HepG2 (cell line): ENCODE data around the gene DCUN1D2. TPM values are rescaled to one million over a fixed set of nuclear protein-coding genes. Genes with fewer than 3 reads are reported as not detected.

Experiments
- ATAC-seq: fragments of 200-7000 bp; cut with Tn5 transposase; 3 replicates; pipeline ENCODE4 v1.9.1; 2020; ENCODE audit warnings: mild to moderate bottlenecking, moderate library complexity
- BruUV-seq: library from RNA; stranded (reverse); fragments of 400-500 nt; replicated peaks from 2 replicates; lab custom pipeline; 2021; lab: Mats Ljungman, UMichigan
- CTCF ChIA-PET: fragments of 300-600 bp; formaldehyde crosslinking; extraction: SDS; loops from one replicate; lab custom pipeline; 2021; ENCODE audit warnings: low total read pairs, inconsistent platforms, low intra/inter-chr PET ratio; lab: Yijun Ruan, JAX
- POLR2A ChIA-PET: fragments of 350-600 bp; sonication (Branson Sonifier 250); formaldehyde crosslinking; loops from one replicate; lab custom pipeline; 2020; ENCODE audit warnings: antibody characterized with exemption, inconsistent platforms; lab: Yijun Ruan, JAX
- DNase-seq: peaks from one replicate; pipeline ENCODE4 v3.0.0-alpha.2; 2015; ENCODE audit warnings: low spot score
- FAIRE-seq: peaks from 3 replicates; lab custom pipeline; 2011; peaks lifted over from hg19 to GRCh38; lab: Jason Lieb, UNC
- H2AFZ ChIP-seq: one replicate; pipeline ENCODE4 v1.6.1; 2011; ENCODE audit warnings: low read length, inconsistent platforms
- H3K27ac ChIP-seq: fragments of 300-600 bp; 3 replicates; pipeline ENCODE4 v1.8.0; 2011; ENCODE audit warnings: mixed run types, mild to moderate bottlenecking, mixed read lengths, low read length, inconsistent platforms; ENCODE audit not compliant: insufficient read depth; ENCODE audit errors: extremely low read length
- H3K27me3 ChIP-seq, 2 experiments: fragments of 200-600 bp in 1 of 2; 2 replicates in 1 of 2; 3 replicates in 1 of 2; pipeline versions ENCODE4 v1.6.0 to v1.8.0; 2011; ENCODE audit warnings: low read length in 2 of 2, mild to moderate bottlenecking in 2 of 2, moderate library complexity in 2 of 2, inconsistent platforms in 1 of 2; ENCODE audit not compliant: insufficient read depth in 2 of 2, control insufficient read depth in 1 of 2
- H3K36me3 ChIP-seq, 2 experiments: fragments of 200-600 bp in 1 of 2; replicated peaks in 1 of 2; 2 replicates in 1 of 2; 3 replicates in 1 of 2; pipeline versions ENCODE4 v1.5.1 to v1.8.0; 2011; ENCODE audit warnings: low read length in 2 of 2, inconsistent platforms in 1 of 2; ENCODE audit not compliant: insufficient read depth in 2 of 2, control insufficient read depth in 1 of 2
- H3K4me1 ChIP-seq: 2 replicates; pipeline ENCODE4 v1.5.1; 2012; ENCODE audit warnings: low read length, inconsistent platforms; ENCODE audit not compliant: insufficient read depth
- H3K4me2 ChIP-seq: 2 replicates; pipeline ENCODE4 v1.6.0; 2011; ENCODE audit warnings: low read depth, low read length, inconsistent platforms
- H3K4me3 ChIP-seq, 3 experiments: fragments of 200-600 bp in 1 of 3; sonication (generic), shearing (Covaris generic) in 1 of 3; replicated peaks in 1 of 3; 2 replicates each; pipeline ENCODE4 v1.5.1; 2011 to 2016; ENCODE audit warnings: low read length in 3 of 3, inconsistent platforms in 2 of 3, low read depth in 2 of 3, mild to moderate bottlenecking in 2 of 3, control low read depth in 1 of 3, mixed read lengths in 1 of 3; ENCODE audit not compliant: insufficient read depth in 1 of 3
- H3K79me2 ChIP-seq: one replicate; pipeline ENCODE4 v1.6.1; 2011; ENCODE audit warnings: low read length, inconsistent platforms; ENCODE audit not compliant: insufficient read depth
- H3K9ac ChIP-seq: 2 replicates; pipeline ENCODE4 v1.6.0; 2011; ENCODE audit warnings: mild to moderate bottlenecking, low read depth, low read length, inconsistent platforms; ENCODE audit not compliant: insufficient read depth
- H3K9me3 ChIP-seq: 2 replicates; pipeline ENCODE4 v1.5.1; 2012; ENCODE audit warnings: mild to moderate bottlenecking, low read length
- H4K20me1 ChIP-seq: 2 replicates; pipeline ENCODE4 v1.6.0; 2011; ENCODE audit warnings: inconsistent platforms, mild to moderate bottlenecking, low read length, moderate library complexity; ENCODE audit not compliant: insufficient read depth
- ARID2 ChIP-seq: sonication (generic); formaldehyde crosslinking; IDR thresholded peaks from 2 replicates; pipeline ENCODE4 v1.8.1; 2022; ENCODE audit warnings: mild to moderate bottlenecking, missing genetic modification reagents, borderline replicate concordance
- HOXA3 ChIP-seq: sonication (generic); formaldehyde crosslinking; IDR thresholded peaks from 2 replicates; pipeline ENCODE4 v1.5.0; 2020; ENCODE audit warnings: missing genetic modification reagents
- IRF2 ChIP-seq: IDR thresholded peaks from 2 replicates; pipeline ENCODE4 v1.6.1; 2018; ENCODE audit warnings: missing genetic modification reagents, missing compliant biosample characterization
- KMT2B ChIP-seq: IDR thresholded peaks from 2 replicates; pipeline ENCODE4 v1.6.1; 2016; ENCODE audit warnings: missing genetic modification reagents, missing compliant biosample characterization
- LCORL ChIP-seq, 2 experiments: fragments of 450-650 bp in 1 of 2; sonication (generic) in 1 of 2; formaldehyde crosslinking in 1 of 2; IDR thresholded peaks; 2 replicates each; pipeline versions ENCODE4 v1.5.0 to v1.6.1; 2017 to 2020; ENCODE audit warnings: antibody characterized with exemption in 1 of 2, missing genetic modification reagents in 1 of 2
- PLRG1 ChIP-seq: fragments of 450-650 bp; conservative IDR thresholded peaks from 2 replicates; pipeline ENCODE4 v1.6.1; 2016
- RFXAP ChIP-seq: sonication (generic); formaldehyde crosslinking; IDR thresholded peaks from 2 replicates; pipeline ENCODE4 v1.4.0; 2020; ENCODE audit warnings: missing genetic modification reagents, borderline replicate concordance
- SAFB2 ChIP-seq: sonication (generic); formaldehyde crosslinking; IDR thresholded peaks from 2 replicates; pipeline ENCODE4 v1.5.1; 2020; ENCODE audit warnings: missing genetic modification reagents, low read depth, mild to moderate bottlenecking, borderline replicate concordance
- SMYD3 ChIP-seq: sonication (generic); formaldehyde crosslinking; IDR thresholded peaks from 2 replicates; pipeline ENCODE4 v1.8.1; 2023; ENCODE audit warnings: mild to moderate bottlenecking, missing genetic modification reagents
- STAG1 ChIP-seq: sonication (generic); formaldehyde crosslinking; IDR thresholded peaks from 2 replicates; pipeline ENCODE4 v1.4.0; 2020; ENCODE audit warnings: missing genetic modification reagents
- TCF7 ChIP-seq: sonication (generic); IDR thresholded peaks from 2 replicates; pipeline ENCODE4 v1.6.1; 2016; ENCODE audit warnings: antibody characterized with exemption, low read depth
- ZFP36 ChIP-seq: fragments of 150-350 bp; IDR thresholded peaks from 2 replicates; pipeline ENCODE4 v1.6.1; 2018; ENCODE audit warnings: borderline replicate concordance, low read length, low read depth; ENCODE audit not compliant: partially characterized antibody
- ZNF343 ChIP-seq: sonication (generic); formaldehyde crosslinking; IDR thresholded peaks from 2 replicates; pipeline ENCODE4 v1.4.0; 2020; ENCODE audit warnings: mild to moderate bottlenecking, missing genetic modification reagents
- ZNF441 ChIP-seq: sonication (generic); formaldehyde crosslinking; IDR thresholded peaks from 2 replicates; pipeline ENCODE4 v1.7.0; 2021; ENCODE audit warnings: missing genetic modification reagents, borderline replicate concordance
- WGBS: methylation state at CpG from one replicate; pipeline ENCODE4 v1.1.6; 2017; ENCODE audit warnings: low lambda C conversion rate; 5-methylcytosine and 5-hydroxymethylcytosine counted together
- in situ Hi-C: cut with HindIII; loops from 2 replicates; pipeline ENCODE4 v1.10.0; 2017; ENCODE audit warnings: low pct_unique_long_range_greater_than_20kb; ENCODE audit not compliant: extremely low pct_ligation_motif_present
- intact Hi-C: fragments of 100-400 bp; cut with micrococcal nuclease; formaldehyde crosslinking; loops from one replicate; pipeline ENCODE4 v1.10.0; 2022; ENCODE audit not compliant: unreplicated experiment
- polyA plus RNA-seq, 8 experiments: library from polyadenylated mRNA; depleted of rRNA in 3 of 8; stranded (reverse) in 7 of 8; unstranded in 1 of 8; fragments of >200 nt; fragmentation: Illumina TruSeq in 4 of 8; extraction: Trizol in 4 of 8; gene quantifications; 2 replicates each; pipeline versions ENCODE4 v1.2.1 to v1.2.3, GENCODE V29; 2011 to 2016; ENCODE audit warnings: low read depth in 4 of 8, missing spikeins in 1 of 8, mixed read lengths in 1 of 8; ENCODE audit not compliant: insufficient read depth in 1 of 8
- total RNA-seq, 5 experiments: library from RNA; depleted of rRNA; stranded (reverse); fragments of >200 nt; fragmentation: Illumina TruSeq; extraction: Trizol; gene quantifications; 2 replicates each; pipeline ENCODE4 v1.2.3, GENCODE V29; 2016; ENCODE audit warnings: low read depth in 1 of 5
- TF ChIP-seq, protein P1 (sequence below): IDR thresholded peaks from 2 replicates; pipeline ENCODE4 v1.6.1; 2016; ENCODE audit warnings: mild to moderate bottlenecking, missing biosample characterization, missing genetic modification reagents
- TF ChIP-seq, protein P2 (sequence below): sonication (generic); formaldehyde crosslinking; IDR thresholded peaks from 2 replicates; pipeline ENCODE4 v1.8.0; 2022; ENCODE audit warnings: low read depth, missing genetic modification reagents

The DCUN1D2 gene
- total and polyA plus RNA-seq, 2 of the 13 experiments (the other 11 are each of a cell fraction or from before 2014, with no cell fraction given), result 9.1 to 9.6 TPM

DNA sequence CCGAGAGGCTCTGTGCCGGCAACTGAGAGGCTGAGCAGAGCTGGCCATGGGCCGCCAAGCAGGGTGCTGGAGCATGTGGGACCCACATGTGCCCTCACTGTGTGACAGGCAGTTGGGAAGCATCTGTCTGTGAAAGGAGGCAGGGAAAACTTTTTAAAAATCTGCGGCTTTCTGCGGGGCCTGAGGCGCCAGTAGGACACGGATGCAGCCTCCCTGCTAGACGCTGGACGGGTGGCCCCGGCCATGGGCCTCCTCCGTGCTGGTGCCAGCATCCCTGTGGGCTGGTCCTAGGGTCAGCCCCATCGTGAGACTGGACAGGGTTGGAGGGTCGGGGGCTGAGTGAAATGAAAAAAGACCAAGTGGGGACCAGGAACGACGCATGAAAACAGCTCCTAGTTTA lies 20.9 kb upstream of the DCUN1D2 start:
- FAIRE-seq (no peak), DNase-seq (no peak), ATAC-seq (no peak)
- TF ChIP-seq KMT2B (CRISPR knock-in tag) (no peak), PLRG1 (no peak), ZFP36 (no peak), RFXAP (no peak), STAG1 (CRISPR knock-in tag) (no peak), HOXA3 (no peak), LCORL (IDR thresholded peaks at IDR 0.05) (no peak), LCORL (CRISPR knock-in tag; IDR thresholded peaks at IDR 0.05) (no peak), SMYD3 (CRISPR knock-in tag) (no peak), ARID2 (CRISPR knock-in tag) (no peak), ZNF441 (CRISPR knock-in tag) (no peak), SAFB2 (CRISPR knock-in tag) (no peak), IRF2 (CRISPR knock-in tag) (no peak), ZNF343 (no peak), TCF7 (no peak)
- TF ChIP-seq, protein P1, sequence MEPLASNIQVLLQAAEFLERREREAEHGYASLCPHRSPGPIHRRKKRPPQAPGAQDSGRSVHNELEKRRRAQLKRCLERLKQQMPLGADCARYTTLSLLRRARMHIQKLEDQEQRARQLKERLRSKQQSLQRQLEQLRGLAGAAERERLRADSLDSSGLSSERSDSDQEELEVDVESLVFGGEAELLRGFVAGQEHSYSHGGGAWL (CRISPR knock-in tag), result no peak
- TF ChIP-seq, protein P2, sequence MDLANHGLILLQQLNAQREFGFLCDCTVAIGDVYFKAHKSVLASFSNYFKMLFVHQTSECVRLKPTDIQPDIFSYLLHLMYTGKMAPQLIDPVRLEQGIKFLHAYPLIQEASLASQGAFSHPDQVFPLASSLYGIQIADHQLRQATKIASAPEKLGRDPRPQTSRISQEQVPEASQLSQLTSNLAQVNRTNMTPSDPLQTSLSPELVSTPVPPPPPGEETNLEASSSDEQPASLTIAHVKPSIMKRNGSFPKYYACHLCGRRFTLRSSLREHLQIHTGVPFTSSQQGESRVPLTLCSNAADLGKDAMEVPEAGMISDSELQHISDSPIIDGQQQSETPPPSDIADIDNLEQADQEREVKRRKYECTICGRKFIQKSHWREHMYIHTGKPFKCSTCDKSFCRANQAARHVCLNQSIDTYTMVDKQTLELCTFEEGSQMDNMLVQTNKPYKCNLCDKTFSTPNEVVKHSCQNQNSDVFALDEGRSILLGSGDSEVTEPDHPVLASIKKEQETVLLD (CRISPR knock-in tag), result no peak
- Histone ChIP-seq H3K9ac (no peak overlapping the region), H3K4me1 (no peaks in the 10 kb centered on the region), H2AFZ (no peak overlapping the region), H3K27me3 (no peaks in the 10 kb centered on the region), H3K79me2 (no peaks in the 10 kb centered on the region), H3K27ac (no peak overlapping the region), H3K9me3 (no peaks in the 10 kb centered on the region), H3K36me3 (peaks cover 12 to 35% of the 10 kb centered on the region in 2 experiments), H3K4me2 (no peak overlapping the region), H3K4me3 (no peak overlapping the region), H4K20me1 (0 out of 2 replicates have a peak, but pooled peaks cover 5% of the 10 kb centered on the region)
- ChIA-PET POLR2A (no interaction called here), CTCF (no interaction called here)
- in situ Hi-C loops (no loop called here), intact Hi-C loops (no loop called here)
- no TSS peak for BruUV-seq
- WGBS, result 99% methylated on average over 15 of the region's 15 CpGs
